ENCODE measurements around the gene ACTR2.

- TF ChIP-seq CTCF (IDR thresholded peaks at IDR 0.05; ENCODE audit: low read depth, low read length) (no peak), MAX (IDR thresholded peaks at IDR 0.05; ENCODE audit: low read depth, low read length) (no peak), POLR2A (IDR thresholded peaks at IDR 0.05; ENCODE audit: extremely low read depth, insufficient read length) (no peak)
Observed at GRCh38 chr2:65277118-65277517, 49.5 kb downstream of the ACTR2 start.
